Measurements from ENCODE around the gene ACACB. TPM values are rescaled to one million over a fixed set of nuclear protein-coding genes. Genes with fewer than 3 reads are reported as not detected.

ACACB gene
- total RNA-seq, 1 donor from 2014 or later: 6.3 TPM

DNA sequence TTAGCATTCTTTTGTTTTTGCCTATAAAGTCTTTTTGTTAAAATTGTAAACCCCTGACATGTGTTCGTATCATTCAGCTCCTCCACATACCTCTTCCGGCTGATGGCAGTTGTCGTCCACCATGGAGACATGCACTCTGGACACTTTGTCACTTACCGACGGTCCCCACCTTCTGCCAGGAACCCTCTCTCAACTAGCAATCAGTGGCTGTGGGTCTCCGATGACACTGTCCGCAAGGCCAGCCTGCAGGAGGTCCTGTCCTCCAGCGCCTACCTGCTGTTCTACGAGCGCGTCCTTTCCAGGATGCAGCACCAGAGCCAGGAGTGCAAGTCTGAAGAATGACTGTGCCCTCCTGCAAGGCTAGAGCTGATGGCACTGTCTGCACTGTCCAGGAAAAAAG lies 30.8 kb upstream of the ACACB start:
- Mint-ChIP-seq H3K27me3 (no peaks in the 10 kb centered on the region), H3K4me1 (peaks cover under 1% of the 10 kb centered on the region), H3K4me3 (no peak overlapping the region), H3K9me3 (no peaks in the 10 kb centered on the region), H3K27ac (no peak overlapping the region), H3K36me3 (ENCODE audit: low read depth) (peaks cover 78% of the 10 kb centered on the region)
- intact Hi-C loops (cut with micrococcal nuclease): no loop called here
- ATAC-seq (ENCODE audit: low read depth) (no peak), DNase-seq (no peak)
- ChIA-PET CTCF (no interaction called here), POLR2A (no interaction called here)
- TF ChIP-seq, protein P1, sequence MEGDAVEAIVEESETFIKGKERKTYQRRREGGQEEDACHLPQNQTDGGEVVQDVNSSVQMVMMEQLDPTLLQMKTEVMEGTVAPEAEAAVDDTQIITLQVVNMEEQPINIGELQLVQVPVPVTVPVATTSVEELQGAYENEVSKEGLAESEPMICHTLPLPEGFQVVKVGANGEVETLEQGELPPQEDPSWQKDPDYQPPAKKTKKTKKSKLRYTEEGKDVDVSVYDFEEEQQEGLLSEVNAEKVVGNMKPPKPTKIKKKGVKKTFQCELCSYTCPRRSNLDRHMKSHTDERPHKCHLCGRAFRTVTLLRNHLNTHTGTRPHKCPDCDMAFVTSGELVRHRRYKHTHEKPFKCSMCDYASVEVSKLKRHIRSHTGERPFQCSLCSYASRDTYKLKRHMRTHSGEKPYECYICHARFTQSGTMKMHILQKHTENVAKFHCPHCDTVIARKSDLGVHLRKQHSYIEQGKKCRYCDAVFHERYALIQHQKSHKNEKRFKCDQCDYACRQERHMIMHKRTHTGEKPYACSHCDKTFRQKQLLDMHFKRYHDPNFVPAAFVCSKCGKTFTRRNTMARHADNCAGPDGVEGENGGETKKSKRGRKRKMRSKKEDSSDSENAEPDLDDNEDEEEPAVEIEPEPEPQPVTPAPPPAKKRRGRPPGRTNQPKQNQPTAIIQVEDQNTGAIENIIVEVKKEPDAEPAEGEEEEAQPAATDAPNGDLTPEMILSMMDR (IDR thresholded peaks at IDR 0.05): no peak

DNA sequence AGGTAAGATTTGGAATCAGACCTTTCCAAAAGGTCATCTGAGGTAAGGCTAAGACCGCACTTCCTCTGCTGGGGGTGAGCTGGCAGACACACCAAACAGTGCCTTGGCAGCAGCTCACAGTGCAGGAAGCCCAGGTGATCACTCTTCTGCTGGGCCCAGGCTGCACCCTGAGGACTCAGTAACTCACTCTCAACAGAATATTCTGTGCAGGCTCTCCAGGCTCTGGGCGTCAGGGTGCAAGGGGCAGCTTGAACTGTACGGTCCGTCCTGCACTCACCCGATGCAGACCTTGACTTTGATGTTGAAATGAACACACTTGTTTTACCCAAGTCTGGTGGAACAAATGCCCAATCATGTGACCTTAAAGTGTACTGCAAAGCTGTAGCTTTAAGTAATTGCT lies 29.1 kb upstream of the ACACB start:
- H3K4me1 Mint-ChIP-seq: peaks cover 14% of the 10 kb centered on the region
- CTCF ChIA-PET: interaction anchor here (0.5 kb wide), 1 partner anchor 23 kb away, joined by 3 read pairs; no protein-coding TSS in a partner anchor

DNA sequence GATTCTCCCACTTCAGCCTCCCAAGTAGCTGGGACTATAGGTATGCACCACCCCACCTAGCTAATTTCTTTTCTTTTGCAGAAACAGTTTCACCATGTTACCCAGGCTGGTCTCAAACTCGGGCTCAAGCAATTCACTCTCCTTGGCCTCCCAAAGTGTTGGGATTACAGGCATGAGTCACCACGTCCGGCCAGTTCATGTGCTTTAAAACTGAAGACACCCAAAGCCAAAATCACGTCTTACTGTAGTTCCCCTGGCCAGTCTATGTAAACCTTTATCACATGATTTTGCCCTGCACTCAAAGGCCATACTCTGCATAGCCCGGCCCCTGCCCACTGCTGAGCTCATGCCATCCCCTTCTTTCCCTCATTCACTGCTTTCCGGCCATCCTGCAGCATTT lies 27.6 kb upstream of the ACACB start:
- ChIA-PET POLR2A (no interaction called here), CTCF (no interaction called here)
- Mint-ChIP-seq H3K4me1 (peaks cover 29% of the 10 kb centered on the region), H3K4me3 (no peak overlapping the region), H3K27ac (no peak overlapping the region), H3K36me3 (ENCODE audit: low read depth) (peaks cover 65% of the 10 kb centered on the region), H3K9me3 (no peaks in the 10 kb centered on the region), H3K27me3 (no peaks in the 10 kb centered on the region)
- ATAC-seq (ENCODE audit: low read depth) (no peak), DNase-seq (no peak)
- intact Hi-C loops (cut with micrococcal nuclease): no loop called here
- TF ChIP-seq, protein P1 (IDR thresholded peaks at IDR 0.05): no peak

More for the DNA sequence above, 29.1 kb upstream of the ACACB start:
- Mint-ChIP-seq H3K9me3 (no peaks in the 10 kb centered on the region), H3K27me3 (no peaks in the 10 kb centered on the region), H3K36me3 (ENCODE audit: low read depth) (peaks cover 72% of the 10 kb centered on the region), H3K4me3 (no peak overlapping the region), H3K27ac (no peak overlapping the region)
- DNase-seq (no peak), ATAC-seq (ENCODE audit: low read depth) (no peak)
- TF ChIP-seq, protein P1 (IDR thresholded peaks at IDR 0.05): no peak
- intact Hi-C loops (cut with micrococcal nuclease): no loop called here
- POLR2A ChIA-PET: no interaction called here

DNA sequence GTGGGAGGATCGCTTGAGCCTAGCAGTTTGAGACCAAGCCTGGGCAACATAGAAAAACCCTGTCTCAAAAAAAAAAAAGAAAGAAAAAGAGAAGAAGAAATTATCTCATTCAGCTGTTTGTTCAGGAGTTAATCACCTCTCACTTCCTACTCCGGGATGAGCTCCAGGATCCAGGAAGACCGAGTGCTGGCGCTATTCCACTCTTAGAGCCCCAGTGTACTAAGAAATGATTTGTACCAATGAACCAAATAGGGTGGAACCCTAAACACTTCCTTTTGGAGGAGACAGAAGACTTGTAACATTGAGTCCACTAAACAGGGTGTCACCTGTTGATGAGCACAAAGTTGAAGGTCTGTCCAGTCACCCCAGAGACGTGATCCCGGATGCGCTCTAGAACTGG lies 26.7 kb upstream of the ACACB start:
- Mint-ChIP-seq H3K4me1 (peaks cover 30% of the 10 kb centered on the region), H3K4me3 (no peak overlapping the region), H3K27ac (no peak overlapping the region), H3K36me3 (ENCODE audit: low read depth) (peaks cover 64% of the 10 kb centered on the region), H3K9me3 (no peaks in the 10 kb centered on the region), H3K27me3 (no peaks in the 10 kb centered on the region)
- intact Hi-C loops (cut with micrococcal nuclease): loop anchor here (5.0 to 10.0 kb wide), 4 partner anchors 227 to 1995 kb away; partner anchors contain the start of genes CRY1 and PWP1
- ATAC-seq (ENCODE audit: low read depth) (no peak), DNase-seq (no peak)
- ChIA-PET POLR2A (no interaction called here), CTCF (no interaction called here)
- TF ChIP-seq, protein P1 (IDR thresholded peaks at IDR 0.05): no peak

DNA sequence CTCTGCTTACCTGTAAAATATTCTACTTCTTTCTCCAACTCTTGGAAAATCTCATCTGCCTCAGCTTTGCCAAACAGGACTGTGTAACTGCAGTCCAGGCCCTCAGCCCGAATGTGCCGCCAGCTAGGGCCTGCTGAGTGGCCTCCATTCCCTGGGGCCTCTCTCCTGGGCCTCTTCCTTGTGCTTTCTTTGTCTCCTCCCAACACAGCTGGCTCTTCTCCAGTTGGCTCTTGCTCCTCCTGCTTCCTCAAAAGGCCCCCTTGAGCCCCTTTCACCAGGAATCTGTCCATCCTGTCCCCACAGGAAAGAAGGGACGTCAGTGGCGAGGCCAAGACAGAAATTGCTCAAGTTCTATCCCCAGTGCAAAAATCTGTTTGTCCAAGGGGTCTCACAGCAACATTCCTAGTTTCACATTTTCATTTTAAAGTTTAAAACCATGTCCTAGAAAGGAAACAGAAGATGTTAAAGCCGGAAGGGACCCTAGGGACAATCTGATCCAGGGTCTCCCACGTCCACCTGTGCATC lies 23.8 kb upstream of the ACACB start:
- POLR2A ChIA-PET: interaction anchor here (0.7 to 2.7 kb wide), 3 partner anchors 40 to 570 kb away, joined by 3 to 9 read pairs (median 8); partner anchors contain the start of genes ISCU and USP30
- Mint-ChIP-seq H3K9me3 (no peaks in the 10 kb centered on the region), H3K36me3 (ENCODE audit: low read depth) (peaks cover 41% of the 10 kb centered on the region), H3K27ac (peak overlapping the region; percentile 92), H3K4me3 (peak overlapping the region; percentile 88), H3K27me3 (no peaks in the 10 kb centered on the region), H3K4me1 (peaks cover 30% of the 10 kb centered on the region)
- intact Hi-C loops (cut with micrococcal nuclease): loop anchor here (1.0 to 10.0 kb wide), 14 partner anchors 40 to 1998 kb away; partner anchors contain the start of genes CRY1, FICD, PWP1 and USP30
- CTCF ChIA-PET: interaction anchor here (0.8 to 2.3 kb wide), 5 partner anchors 19 to 530 kb away, joined by 4 to 7 read pairs (median 5); partner anchors contain the start of gene ISCU
- ATAC-seq (ENCODE audit: low read depth) (no peak), DNase-seq (no peak)
- TF ChIP-seq, protein P1 (IDR thresholded peaks at IDR 0.05): no peak
